Progenitor cell of endocrine pancreas (in vitro differentiated cells): ENCODE data around the gene ARIH2. TPM values are rescaled to one million over a fixed set of nuclear protein-coding genes. Genes with fewer than 3 reads are reported as not detected.
A peak's percentile ranks its signal among the peaks of the same experiment; 100 is the strongest.

ENCODE experiments used
- DNase-seq: peaks from one replicate; pipeline ENCODE4 v3.0.0; 2021; ENCODE audit warnings: low spot score; ENCODE audit not compliant: unreplicated experiment
- H3K27ac Mint-ChIP-seq: 2 replicates; pipeline ENCODE4 v1.8.0; 2021; ENCODE audit warnings: mild to moderate bottlenecking, moderate library complexity, mixed read lengths
- H3K27me3 Mint-ChIP-seq: 2 replicates; pipeline ENCODE4 v1.8.0; 2021; ENCODE audit warnings: mixed read lengths
- H3K36me3 Mint-ChIP-seq: 2 replicates; pipeline ENCODE4 v1.8.0; 2022; ENCODE audit warnings: mixed read lengths; ENCODE audit not compliant: insufficient read depth
- H3K4me1 Mint-ChIP-seq: 2 replicates; pipeline ENCODE4 v1.8.0; 2021; ENCODE audit warnings: low read depth, mixed read lengths
- H3K4me3 Mint-ChIP-seq: 2 replicates; pipeline ENCODE4 v1.8.0; 2021; ENCODE audit warnings: low read depth, mild to moderate bottlenecking, moderate library complexity, mixed read lengths
- H3K9me3 Mint-ChIP-seq: 2 replicates; pipeline ENCODE4 v1.8.0; 2021; ENCODE audit warnings: low read depth, mixed read lengths
- total RNA-seq: library from RNA; stranded (reverse); gene quantifications from 2 replicates; pipeline ENCODE4 v1.2.1, GENCODE V29; 2021
- TF ChIP-seq, protein P1 (sequence below): fragments of 200-600 bp; sonication (generic); IDR thresholded peaks from one replicate; pipeline ENCODE4 v1.5.0; 2021; ENCODE audit warnings: antibody characterized with exemption, mild to moderate bottlenecking; ENCODE audit not compliant: unreplicated experiment

The ARIH2 gene
- total RNA-seq, 1 donor from 2014 or later = 105 TPM

DNA sequence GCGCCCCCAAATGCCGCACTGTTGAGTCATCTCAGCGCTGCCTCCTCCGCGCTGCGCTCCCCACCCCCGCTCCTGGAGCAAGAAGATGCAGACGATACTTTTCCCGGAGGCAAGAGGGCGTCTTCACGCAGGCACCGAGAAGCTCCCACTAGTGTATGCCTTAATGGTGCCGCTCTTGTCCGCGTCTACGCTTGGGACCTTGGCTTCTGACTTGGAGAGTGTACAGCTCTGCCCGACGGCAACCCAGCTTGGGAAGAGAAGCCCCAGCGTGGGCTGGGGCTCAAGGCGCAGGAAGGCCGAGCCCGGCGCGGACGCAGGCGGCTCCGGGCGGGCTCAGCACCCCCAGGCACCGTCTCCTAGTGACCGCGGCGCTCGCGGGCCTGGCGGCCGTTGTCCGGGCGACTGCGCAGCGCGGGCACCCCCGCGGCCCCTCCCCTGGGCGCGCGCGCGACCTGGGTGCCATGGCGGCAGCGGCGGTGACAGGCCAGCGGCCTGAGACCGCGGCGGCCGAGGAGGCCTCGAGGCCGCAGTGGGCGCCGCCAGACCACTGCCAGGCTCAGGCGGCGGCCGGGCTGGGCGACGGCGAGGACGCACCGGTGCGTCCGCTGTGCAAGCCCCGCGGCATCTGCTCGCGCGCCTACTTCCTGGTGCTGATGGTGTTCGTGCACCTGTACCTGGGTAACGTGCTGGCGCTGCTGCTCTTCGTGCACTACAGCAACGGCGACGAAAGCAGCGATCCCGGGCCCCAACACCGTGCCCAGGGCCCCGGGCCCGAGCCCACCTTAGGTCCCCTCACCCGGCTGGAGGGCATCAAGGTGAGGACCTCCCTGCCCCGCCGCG, 71.4 kb downstream of the ARIH2 start, which contains the start of gene P4HTM:
P4HTM (plus strand) TSS at position 446 of the 840 bp plus-strand sequence; CDS start at position 462, 16 bp downstream.
- peak within 1 kb of the TSS; percentile 90 for H3K4me3 Mint-ChIP-seq
- TF ChIP-seq, protein P1, sequence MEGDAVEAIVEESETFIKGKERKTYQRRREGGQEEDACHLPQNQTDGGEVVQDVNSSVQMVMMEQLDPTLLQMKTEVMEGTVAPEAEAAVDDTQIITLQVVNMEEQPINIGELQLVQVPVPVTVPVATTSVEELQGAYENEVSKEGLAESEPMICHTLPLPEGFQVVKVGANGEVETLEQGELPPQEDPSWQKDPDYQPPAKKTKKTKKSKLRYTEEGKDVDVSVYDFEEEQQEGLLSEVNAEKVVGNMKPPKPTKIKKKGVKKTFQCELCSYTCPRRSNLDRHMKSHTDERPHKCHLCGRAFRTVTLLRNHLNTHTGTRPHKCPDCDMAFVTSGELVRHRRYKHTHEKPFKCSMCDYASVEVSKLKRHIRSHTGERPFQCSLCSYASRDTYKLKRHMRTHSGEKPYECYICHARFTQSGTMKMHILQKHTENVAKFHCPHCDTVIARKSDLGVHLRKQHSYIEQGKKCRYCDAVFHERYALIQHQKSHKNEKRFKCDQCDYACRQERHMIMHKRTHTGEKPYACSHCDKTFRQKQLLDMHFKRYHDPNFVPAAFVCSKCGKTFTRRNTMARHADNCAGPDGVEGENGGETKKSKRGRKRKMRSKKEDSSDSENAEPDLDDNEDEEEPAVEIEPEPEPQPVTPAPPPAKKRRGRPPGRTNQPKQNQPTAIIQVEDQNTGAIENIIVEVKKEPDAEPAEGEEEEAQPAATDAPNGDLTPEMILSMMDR = peak; percentile 32
- H3K36me3 Mint-ChIP-seq = peaks cover 12% of the 10 kb centered on the region
- peaks cover 20% of the 10 kb centered on the region for H3K4me1 Mint-ChIP-seq
- peak; percentile 54 for DNase-seq
- peaks cover 19% of the 10 kb centered on the region for H3K27me3 Mint-ChIP-seq
- peak within 1 kb of the TSS; percentile 99 for H3K27ac Mint-ChIP-seq
- H3K9me3 Mint-ChIP-seq = no peaks in the 10 kb centered on the region

GRCh38 chr3:48990636-48991469, 72.2 kb downstream of the ARIH2 start:
- no peaks in the 10 kb centered on the region for H3K9me3 Mint-ChIP-seq
- no peak for DNase-seq
- peaks cover 25% of the 10 kb centered on the region for H3K27me3 Mint-ChIP-seq
- peaks cover 17% of the 10 kb centered on the region for H3K36me3 Mint-ChIP-seq
- H3K27ac Mint-ChIP-seq = peak overlapping the region; percentile 96
- peaks cover 20% of the 10 kb centered on the region for H3K4me1 Mint-ChIP-seq
- H3K4me3 Mint-ChIP-seq = peak overlapping the region; percentile 89
- TF ChIP-seq, protein P1 = no peak

DNA sequence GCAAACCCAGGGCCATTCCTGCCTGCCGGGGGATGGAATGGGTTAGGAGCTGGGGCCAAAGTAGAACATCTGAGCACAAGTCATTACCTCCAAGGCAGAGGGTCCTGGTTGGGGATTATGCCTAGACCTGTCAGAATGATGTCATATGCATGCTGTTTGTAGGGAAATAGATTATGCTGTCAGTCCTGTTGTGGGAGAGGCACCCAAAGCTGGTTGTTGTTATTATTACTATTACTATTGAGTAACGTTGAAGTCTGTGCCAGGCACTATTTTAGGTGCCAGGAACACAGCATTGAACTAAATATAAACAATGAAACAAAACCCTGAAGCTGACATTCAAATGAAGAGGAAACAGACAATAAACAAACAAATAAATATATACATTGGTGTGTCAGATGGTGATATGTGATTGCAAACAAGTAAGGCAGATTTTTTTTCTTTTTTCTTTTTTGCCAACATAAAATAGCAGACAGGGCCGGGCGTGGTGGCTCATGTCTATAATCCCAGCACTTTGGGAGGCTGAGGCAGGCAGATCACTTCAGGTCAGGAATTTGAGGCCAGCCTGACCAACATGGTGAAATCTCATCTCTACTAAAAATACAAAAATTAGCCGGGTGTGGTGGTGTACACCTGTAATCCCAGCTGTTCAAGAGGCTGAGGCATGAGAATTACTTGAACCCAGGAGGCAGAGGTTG, 73.4 kb downstream of the ARIH2 start:
- TF ChIP-seq, protein P1 = no peak
- H3K4me3 Mint-ChIP-seq = peak overlapping the region; percentile 53
- H3K9me3 Mint-ChIP-seq = no peaks in the 10 kb centered on the region
- peaks cover 25% of the 10 kb centered on the region for H3K27me3 Mint-ChIP-seq
- DNase-seq = no peak
- peaks cover 20% of the 10 kb centered on the region for H3K4me1 Mint-ChIP-seq
- H3K27ac Mint-ChIP-seq = no peak overlapping the region
- peaks cover 17% of the 10 kb centered on the region for H3K36me3 Mint-ChIP-seq

GRCh38 chr3:48993834-48994233, 75.2 kb downstream of the ARIH2 start:
- Mint-ChIP-seq H3K27me3 (peaks cover 29% of the 10 kb centered on the region), H3K9me3 (no peaks in the 10 kb centered on the region), H3K4me3 (no peak overlapping the region)

More at GRCh38 chr3:48993834-48994233, 75.2 kb downstream of the ARIH2 start:
- peaks cover 15% of the 10 kb centered on the region for H3K36me3 Mint-ChIP-seq
- TF ChIP-seq, protein P1 = no peak
- H3K27ac Mint-ChIP-seq = no peak overlapping the region
- DNase-seq = no peak
- peaks cover 22% of the 10 kb centered on the region for H3K4me1 Mint-ChIP-seq
